WTC11 (cell line): ENCODE measurements around the gene SLC25A40. TPM values are rescaled to one million over a fixed set of nuclear protein-coding genes. Genes with fewer than 3 reads are reported as not detected.

Experiments
- ATAC-seq: fragments of 200-7000 bp; cut with Tn5 transposase; 2 replicates; pipeline ENCODE4 v1.10.0; 2021; ENCODE audit warnings: mild to moderate bottlenecking, moderate library complexity
- CTCF ChIA-PET: fragments of 300-600 bp; sonication (Branson Sonifier 250); formaldehyde crosslinking; loops from one replicate; lab custom pipeline; 2021; ENCODE audit warnings: antibody characterized with exemption; lab: Charles Lee
- POLR2A ChIA-PET: fragments of 350-600 bp; sonication (Branson Sonifier 250); formaldehyde crosslinking; loops from one replicate; lab custom pipeline; 2021; ENCODE audit warnings: antibody characterized with exemption; lab: Charles Lee
- DNase-seq: peaks from one replicate; pipeline ENCODE4 v3.0.0; 2021; ENCODE audit warnings: low spot score
- H3K27ac Mint-ChIP-seq: 2 replicates; pipeline ENCODE4 v1.8.0; 2021; ENCODE audit warnings: mixed read lengths
- H3K27me3 Mint-ChIP-seq: 2 replicates; pipeline ENCODE4 v1.8.0; 2021; ENCODE audit warnings: low read depth, mild to moderate bottlenecking, moderate library complexity, mixed read lengths
- H3K36me3 Mint-ChIP-seq: 2 replicates; pipeline ENCODE4 v1.8.0; 2021; ENCODE audit warnings: mixed read lengths
- H3K4me1 Mint-ChIP-seq: 2 replicates; pipeline ENCODE4 v1.8.0; 2022; ENCODE audit warnings: mixed read lengths
- H3K4me3 Mint-ChIP-seq: 2 replicates; pipeline ENCODE4 v1.8.0; 2021; ENCODE audit warnings: mild to moderate bottlenecking, moderate library complexity, mixed read lengths
- H3K9me3 Mint-ChIP-seq: 2 replicates; pipeline ENCODE4 v1.8.0; 2021; ENCODE audit warnings: mixed read lengths
- ATF1 ChIP-seq: sonication (generic); formaldehyde crosslinking; IDR thresholded peaks from 2 replicates; pipeline ENCODE4 v1.8.1; 2023; ENCODE audit warnings: mild to moderate bottlenecking, moderate library complexity, missing genetic modification reagents
- CREB1 ChIP-seq: sonication (generic); formaldehyde crosslinking; IDR thresholded peaks from 2 replicates; pipeline ENCODE4 v1.8.0; 2023; ENCODE audit warnings: mild to moderate bottlenecking, missing genetic modification reagents
- ERG ChIP-seq: fragments of 250-450 bp; sonication (Bioruptor Pico); IDR thresholded peaks from 2 replicates; pipeline ENCODE4 v1.8.0; 2021; ENCODE audit warnings: mild to moderate bottlenecking
- ETV6 ChIP-seq: sonication (generic); formaldehyde crosslinking; IDR thresholded peaks from 2 replicates; pipeline ENCODE4 v1.8.1; 2022; ENCODE audit warnings: mild to moderate bottlenecking, missing genetic modification reagents
- IRF2 ChIP-seq: sonication (generic); formaldehyde crosslinking; IDR thresholded peaks from 2 replicates; pipeline ENCODE4 v1.8.0; 2022; ENCODE audit warnings: low read depth, missing genetic modification reagents, borderline replicate concordance
- KAT7 ChIP-seq: sonication (generic); formaldehyde crosslinking; IDR thresholded peaks from 2 replicates; pipeline ENCODE4 v1.8.1; 2023; ENCODE audit warnings: missing genetic modification reagents, mild to moderate bottlenecking, borderline replicate concordance
- MYBL2 ChIP-seq: sonication (generic); formaldehyde crosslinking; IDR thresholded peaks from 2 replicates; pipeline ENCODE4 v1.8.1; 2023; ENCODE audit warnings: mild to moderate bottlenecking, moderate library complexity, missing genetic modification reagents
- NR3C1 ChIP-seq: sonication (generic); formaldehyde crosslinking; conservative IDR thresholded peaks from 2 replicates; pipeline ENCODE4 v1.8.1; 2023; ENCODE audit warnings: low read depth, mild to moderate bottlenecking, missing genetic modification reagents
- SMAD3 ChIP-seq: sonication (generic); formaldehyde crosslinking; IDR thresholded peaks from 2 replicates; pipeline ENCODE4 v1.8.0; 2022; ENCODE audit warnings: missing genetic modification reagents, mild to moderate bottlenecking, borderline replicate concordance
- TCF7 ChIP-seq: sonication (generic); formaldehyde crosslinking; IDR thresholded peaks from 2 replicates; pipeline ENCODE4 v1.8.0; 2022; ENCODE audit warnings: mild to moderate bottlenecking, low read depth, missing genetic modification reagents, moderate library complexity
- USF1 ChIP-seq: sonication (generic); formaldehyde crosslinking; IDR thresholded peaks from 2 replicates; pipeline ENCODE4 v1.8.0; 2022; ENCODE audit warnings: mild to moderate bottlenecking, missing genetic modification reagents
- ZNF317 ChIP-seq: sonication (generic); formaldehyde crosslinking; IDR thresholded peaks from 2 replicates; pipeline ENCODE4 v1.8.1; 2023; ENCODE audit warnings: low read depth, mild to moderate bottlenecking, moderate library complexity, missing genetic modification reagents, borderline replicate concordance
- ZNF423 ChIP-seq: fragments of 250-450 bp; sonication (Bioruptor Pico); IDR thresholded peaks from 2 replicates; pipeline ENCODE4 v2.1.2; 2022; ENCODE audit warnings: mild to moderate bottlenecking, moderate library complexity
- ZSCAN18 ChIP-seq: fragments of 250-450 bp; sonication (Bioruptor Pico); IDR thresholded peaks from 2 replicates; pipeline ENCODE4 v2.1.2; 2022; ENCODE audit warnings: mild to moderate bottlenecking, moderate library complexity
- total RNA-seq: library from RNA; stranded (reverse); gene quantifications from 3 replicates; pipeline ENCODE4 v1.2.3, GENCODE V29; 2021
- TF ChIP-seq, protein P1 (sequence below): sonication (generic); formaldehyde crosslinking; IDR thresholded peaks from 2 replicates; pipeline ENCODE4 v1.8.0; 2022; ENCODE audit warnings: mild to moderate bottlenecking, missing genetic modification reagents
- TF ChIP-seq, protein P2 (sequence below): sonication (generic); formaldehyde crosslinking; IDR thresholded peaks from 2 replicates; pipeline ENCODE4 v1.8.1; 2022; ENCODE audit warnings: mild to moderate bottlenecking, moderate library complexity, missing genetic modification reagents
- TF ChIP-seq, protein P3 (sequence below): fragments of 250-450 bp; sonication (Bioruptor Pico); IDR thresholded peaks from 2 replicates; pipeline ENCODE4 v1.9.0; 2021; ENCODE audit warnings: mild to moderate bottlenecking
- TF ChIP-seq, protein P4 (sequence below): sonication (generic); formaldehyde crosslinking; IDR thresholded peaks from 2 replicates; pipeline ENCODE4 v1.8.1; 2023; ENCODE audit warnings: mild to moderate bottlenecking, missing genetic modification reagents

Gene SLC25A40
- total RNA-seq, 1 experiment from 2014 or later = 18.1 TPM

DNA sequence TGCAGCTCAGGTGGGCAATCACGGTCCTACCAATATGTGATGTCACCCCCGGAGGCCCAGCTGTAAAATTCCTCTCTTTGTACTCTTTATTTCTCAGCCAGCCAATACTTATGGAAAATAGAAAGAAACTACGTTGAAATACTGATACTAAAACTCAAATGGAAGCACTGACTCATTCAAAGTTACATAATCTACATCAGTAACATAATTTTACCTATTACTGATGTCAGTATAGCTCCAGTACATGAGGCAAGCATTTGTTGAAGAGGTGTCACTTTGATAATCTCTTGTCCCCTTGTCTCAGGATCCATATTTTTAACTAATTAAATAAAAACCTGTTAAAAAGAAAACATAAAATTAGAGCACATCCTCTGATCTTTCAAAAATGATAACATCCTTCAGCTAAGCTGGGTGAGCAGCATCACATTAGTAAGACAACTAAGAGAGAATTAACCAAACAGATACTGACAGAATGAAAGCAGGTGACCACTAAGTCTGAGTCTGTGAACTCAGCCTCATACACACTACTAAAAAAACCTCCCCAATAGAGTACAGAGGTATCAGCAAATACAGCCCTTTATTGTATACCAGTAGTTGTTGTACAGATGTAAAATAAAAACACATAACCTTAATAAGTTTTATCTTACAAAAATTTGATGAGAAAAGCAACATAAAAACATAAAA, 17.6 kb downstream of the SLC25A40 start:
- Mint-ChIP-seq H3K36me3 (peaks cover 40% of the 10 kb centered on the region), H3K27ac (no peak overlapping the region), H3K27me3 (no peaks in the 10 kb centered on the region)
- CTCF ChIA-PET = no interaction called here
- TF ChIP-seq ERG (CRISPR knock-in tag) (no peak), ZNF423 (no peak), NR3C1 (CRISPR knock-in tag) (no peak), ETV6 (no peak), CREB1 (no peak), ATF1 (CRISPR knock-in tag) (no peak), USF1 (no peak), IRF2 (CRISPR knock-in tag) (no peak), KAT7 (no peak), TCF7 (CRISPR knock-in tag) (no peak), ZSCAN18 (CRISPR knock-in tag) (no peak), SMAD3 (no peak), MYBL2 (CRISPR knock-in tag) (no peak), ZNF317 (no peak)
- TF ChIP-seq, protein P1, sequence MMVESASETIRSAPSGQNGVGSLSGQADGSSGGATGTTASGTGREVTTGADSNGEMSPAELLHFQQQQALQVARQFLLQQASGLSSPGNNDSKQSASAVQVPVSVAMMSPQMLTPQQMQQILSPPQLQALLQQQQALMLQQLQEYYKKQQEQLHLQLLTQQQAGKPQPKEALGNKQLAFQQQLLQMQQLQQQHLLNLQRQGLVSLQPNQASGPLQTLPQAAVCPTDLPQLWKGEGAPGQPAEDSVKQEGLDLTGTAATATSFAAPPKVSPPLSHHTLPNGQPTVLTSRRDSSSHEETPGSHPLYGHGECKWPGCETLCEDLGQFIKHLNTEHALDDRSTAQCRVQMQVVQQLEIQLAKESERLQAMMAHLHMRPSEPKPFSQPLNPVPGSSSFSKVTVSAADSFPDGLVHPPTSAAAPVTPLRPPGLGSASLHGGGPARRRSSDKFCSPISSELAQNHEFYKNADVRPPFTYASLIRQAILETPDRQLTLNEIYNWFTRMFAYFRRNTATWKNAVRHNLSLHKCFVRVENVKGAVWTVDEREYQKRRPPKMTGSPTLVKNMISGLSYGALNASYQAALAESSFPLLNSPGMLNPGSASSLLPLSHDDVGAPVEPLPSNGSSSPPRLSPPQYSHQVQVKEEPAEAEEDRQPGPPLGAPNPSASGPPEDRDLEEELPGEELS (CRISPR knock-in tag) = no peak
- TF ChIP-seq, protein P2, sequence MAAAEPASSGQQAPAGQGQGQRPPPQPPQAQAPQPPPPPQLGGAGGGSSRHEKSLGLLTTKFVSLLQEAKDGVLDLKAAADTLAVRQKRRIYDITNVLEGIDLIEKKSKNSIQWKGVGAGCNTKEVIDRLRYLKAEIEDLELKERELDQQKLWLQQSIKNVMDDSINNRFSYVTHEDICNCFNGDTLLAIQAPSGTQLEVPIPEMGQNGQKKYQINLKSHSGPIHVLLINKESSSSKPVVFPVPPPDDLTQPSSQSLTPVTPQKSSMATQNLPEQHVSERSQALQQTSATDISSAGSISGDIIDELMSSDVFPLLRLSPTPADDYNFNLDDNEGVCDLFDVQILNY = no peak
- TF ChIP-seq, protein P3, sequence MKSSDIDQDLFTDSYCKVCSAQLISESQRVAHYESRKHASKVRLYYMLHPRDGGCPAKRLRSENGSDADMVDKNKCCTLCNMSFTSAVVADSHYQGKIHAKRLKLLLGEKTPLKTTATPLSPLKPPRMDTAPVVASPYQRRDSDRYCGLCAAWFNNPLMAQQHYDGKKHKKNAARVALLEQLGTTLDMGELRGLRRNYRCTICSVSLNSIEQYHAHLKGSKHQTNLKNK = no peak
- TF ChIP-seq, protein P4, sequence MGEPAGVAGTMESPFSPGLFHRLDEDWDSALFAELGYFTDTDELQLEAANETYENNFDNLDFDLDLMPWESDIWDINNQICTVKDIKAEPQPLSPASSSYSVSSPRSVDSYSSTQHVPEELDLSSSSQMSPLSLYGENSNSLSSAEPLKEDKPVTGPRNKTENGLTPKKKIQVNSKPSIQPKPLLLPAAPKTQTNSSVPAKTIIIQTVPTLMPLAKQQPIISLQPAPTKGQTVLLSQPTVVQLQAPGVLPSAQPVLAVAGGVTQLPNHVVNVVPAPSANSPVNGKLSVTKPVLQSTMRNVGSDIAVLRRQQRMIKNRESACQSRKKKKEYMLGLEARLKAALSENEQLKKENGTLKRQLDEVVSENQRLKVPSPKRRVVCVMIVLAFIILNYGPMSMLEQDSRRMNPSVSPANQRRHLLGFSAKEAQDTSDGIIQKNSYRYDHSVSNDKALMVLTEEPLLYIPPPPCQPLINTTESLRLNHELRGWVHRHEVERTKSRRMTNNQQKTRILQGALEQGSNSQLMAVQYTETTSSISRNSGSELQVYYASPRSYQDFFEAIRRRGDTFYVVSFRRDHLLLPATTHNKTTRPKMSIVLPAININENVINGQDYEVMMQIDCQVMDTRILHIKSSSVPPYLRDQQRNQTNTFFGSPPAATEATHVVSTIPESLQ = no peak
- TF ChIP-seq, all 79 proteins: peak for 0
- peaks cover 24% of the 10 kb centered on the region for H3K9me3 Mint-ChIP-seq
- ATAC-seq (no peak), DNase-seq (no peak)
- H3K4me3 Mint-ChIP-seq = no peak overlapping the region
- peaks cover 5% of the 10 kb centered on the region for H3K4me1 Mint-ChIP-seq
- POLR2A ChIA-PET = no interaction called here
